Pancreas (tissue), 10 donors: ENCODE measurements around the gene ZFAND2B. TPM values are rescaled to one million over a fixed set of nuclear protein-coding genes. Genes with fewer than 3 reads are reported as not detected.

ENCODE experiments used
- ATAC-seq, 4 donors: fragments of 200-7000 bp; cut with Tn5 transposase; one replicate each; pipeline versions ENCODE4 v1.8.0 to v1.9.1; 2020; ENCODE audit warnings: mild to moderate bottlenecking in 4 of 4, moderate library complexity in 4 of 4
- DNase-seq, 6 donors: peaks; one replicate each; pipeline ENCODE4 v3.0.0-alpha.2; 2020
- FAIRE-seq: peaks from 2 replicates; lab custom pipeline; 2012; peaks lifted over from hg19 to GRCh38; lab: Jason Lieb, UNC
- H3K27ac ChIP-seq, 4 donors: fragments of 200-600 bp; sonication (generic); 1 replicate in 3 of 4; 2 replicates in 1 of 4; pipeline versions ENCODE4 v1.5.0 to v1.8.0; 2020
- H3K27me3 ChIP-seq, 4 donors: fragments of 200-600 bp; one replicate each; pipeline ENCODE4 v1.8.0; 2021
- H3K36me3 ChIP-seq, 3 donors: fragments of 200-600 bp; sonication (generic) in 1 of 3; one replicate each; pipeline versions ENCODE4 v1.5.0 to v1.8.0; 2020 to 2021
- H3K4me1 ChIP-seq, 3 donors: fragments of 200-600 bp; one replicate each; pipeline ENCODE4 v1.8.0; 2021
- H3K4me3 ChIP-seq, 4 donors: fragments of 200-600 bp; sonication (generic) in 2 of 4; one replicate each; pipeline versions ENCODE4 v1.5.0 to v1.8.0; 2020 to 2021
- H3K9me3 ChIP-seq, 4 donors: fragments of 200-600 bp; one replicate each; pipeline ENCODE4 v1.8.0; 2021
- WGBS, 2 donors: extraction: QIAGEN DNeasy Blood & Tissue Kit; methylation state at CpG; one replicate each; pipeline ENCODE4 v1.1.7; 2013; 5-methylcytosine and 5-hydroxymethylcytosine counted together
- intact Hi-C, 3 donors: fragments of 100-400 bp; cut with DNase I; formaldehyde crosslinking; loops; one replicate each; pipeline versions ENCODE4 v1.11.1 to v1.14.2; 2022
- polyA plus RNA-seq, 2 donors: library from polyadenylated mRNA; stranded (reverse); fragments of 200-250 nt; gene quantifications; one replicate each; pipeline ENCODE4 v1.2.3, GENCODE V29; 2013
- total RNA-seq, 6 donors: library from RNA; stranded (reverse); fragmentation: NEBNext Ultra II Directional in 4 of 6; extraction: Animal tissue kit (Norgen Biotek cat#: 25700) in 4 of 6; gene quantifications; one replicate each; pipeline versions ENCODE4 v1.2.1 to v1.2.4, GENCODE V29; 2021 to 2023
- TF ChIP-seq, protein P1 (sequence below), 4 donors: fragments of 200-600 bp; sonication (generic) in 3 of 4; IDR thresholded peaks; one replicate each; pipeline versions ENCODE4 v1.5.0 to v1.8.0; 2021; ENCODE audit warnings: antibody characterized with exemption in 4 of 4
- donor health status: healthy with polysubstance abuse.
- donor health status: DM: no; HTN: no; CAD: no; lungs with moderate emphysema.
- donor health status: DM: no; HTN: no; CAD: no.
- donor health status: control.
- donor health status: control.
- donor health status: Bipolar disorder and iron deficiency.
- donor health status: DM: yes; HTN: yes; CAD: no.
- donor health status: DM: no; HTN: no; CAD: no.
- donor health status: DM: no; HTN: no; CAD: no.
- donor health status: DM: yes; HTN: yes; CAD: no.

The ZFAND2B gene
- total and polyA plus RNA-seq, 8 donors, result 18.9 to 66.9 (median 27.1) TPM

DNA sequence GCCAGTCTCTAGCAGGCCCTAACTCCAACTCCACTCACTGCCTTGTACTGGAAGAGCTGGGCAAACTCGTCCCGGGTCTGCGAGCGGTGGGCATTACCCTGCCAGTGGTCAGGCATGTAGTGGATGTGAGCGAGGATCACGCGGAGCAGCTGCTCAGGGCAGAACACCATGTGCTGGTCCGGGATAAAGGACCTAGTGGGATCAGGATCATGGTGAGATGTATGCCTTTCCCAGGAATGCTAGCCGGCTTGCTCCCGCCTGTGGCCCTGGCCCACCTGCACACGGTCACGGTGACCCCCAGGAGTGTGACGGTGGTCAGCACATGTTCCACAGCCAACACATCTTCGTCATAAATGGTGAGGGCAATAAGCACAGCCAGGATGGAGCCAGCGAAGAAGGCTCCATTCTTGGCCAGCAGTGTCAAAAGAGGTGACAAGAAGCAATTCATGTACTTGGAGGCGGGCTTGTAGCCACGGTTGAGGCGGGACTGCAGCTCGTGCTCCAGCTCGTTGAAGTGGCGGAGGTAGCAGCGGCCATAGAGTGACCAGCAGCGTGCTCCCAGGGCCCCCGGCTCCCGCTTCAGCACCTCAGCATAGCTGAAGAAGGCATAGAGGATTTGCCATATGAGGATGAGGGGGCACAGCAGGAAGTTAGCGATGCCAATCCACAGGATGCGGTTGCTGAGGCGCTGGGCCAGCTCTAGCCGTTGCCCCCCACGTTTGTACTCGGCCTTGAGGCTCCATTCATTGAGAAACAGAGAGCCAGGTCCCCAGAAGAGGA, 17.4 kb downstream of the ZFAND2B start:
- ATAC-seq, result no peak
- H3K36me3 ChIP-seq, result peaks cover 11 to 58% (median 33%) of the 10 kb centered on the region in 3 donors
- intact Hi-C loops, result no loop called here
- H3K4me1 ChIP-seq, result peaks cover 15 to 18% (median 15%) of the 10 kb centered on the region in 3 donors
- TF ChIP-seq, protein P1, sequence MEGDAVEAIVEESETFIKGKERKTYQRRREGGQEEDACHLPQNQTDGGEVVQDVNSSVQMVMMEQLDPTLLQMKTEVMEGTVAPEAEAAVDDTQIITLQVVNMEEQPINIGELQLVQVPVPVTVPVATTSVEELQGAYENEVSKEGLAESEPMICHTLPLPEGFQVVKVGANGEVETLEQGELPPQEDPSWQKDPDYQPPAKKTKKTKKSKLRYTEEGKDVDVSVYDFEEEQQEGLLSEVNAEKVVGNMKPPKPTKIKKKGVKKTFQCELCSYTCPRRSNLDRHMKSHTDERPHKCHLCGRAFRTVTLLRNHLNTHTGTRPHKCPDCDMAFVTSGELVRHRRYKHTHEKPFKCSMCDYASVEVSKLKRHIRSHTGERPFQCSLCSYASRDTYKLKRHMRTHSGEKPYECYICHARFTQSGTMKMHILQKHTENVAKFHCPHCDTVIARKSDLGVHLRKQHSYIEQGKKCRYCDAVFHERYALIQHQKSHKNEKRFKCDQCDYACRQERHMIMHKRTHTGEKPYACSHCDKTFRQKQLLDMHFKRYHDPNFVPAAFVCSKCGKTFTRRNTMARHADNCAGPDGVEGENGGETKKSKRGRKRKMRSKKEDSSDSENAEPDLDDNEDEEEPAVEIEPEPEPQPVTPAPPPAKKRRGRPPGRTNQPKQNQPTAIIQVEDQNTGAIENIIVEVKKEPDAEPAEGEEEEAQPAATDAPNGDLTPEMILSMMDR (IDR thresholded peaks at IDR 0.05), result no peak
- WGBS, 2 donors, result 92% methylated on average over 31 of the region's 31 CpGs
- no peaks in the 10 kb centered on the region for H3K9me3 ChIP-seq
- H3K27ac ChIP-seq, result no peak overlapping the region
- no peak for DNase-seq
- FAIRE-seq, result no peak
- no peaks in the 10 kb centered on the region for H3K27me3 ChIP-seq
- no peak overlapping the region for H3K4me3 ChIP-seq

DNA sequence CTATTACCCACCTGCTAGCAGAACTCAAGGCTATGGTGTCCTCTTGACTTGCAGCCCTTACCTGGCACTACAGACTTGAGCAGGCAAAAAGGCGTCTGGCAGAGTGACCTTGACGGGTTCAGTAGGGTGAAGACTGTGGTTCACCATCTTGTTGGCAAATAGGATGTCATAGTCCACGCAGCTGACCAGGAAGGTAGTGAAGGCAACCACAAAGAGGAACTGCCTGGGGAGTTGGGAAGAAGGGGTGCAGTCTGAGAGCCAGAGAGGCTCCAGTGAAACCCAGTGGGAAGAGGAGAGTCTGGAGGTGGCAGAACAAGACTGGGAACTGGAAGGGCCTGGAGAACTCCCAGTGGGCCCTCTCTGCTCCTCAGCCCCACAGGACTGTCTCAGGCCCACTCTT, 18.8 kb downstream of the ZFAND2B start:
- Histone ChIP-seq H3K4me3 (no peak overlapping the region), H3K36me3 (peaks cover 11 to 51% (median 33%) of the 10 kb centered on the region in 3 donors), H3K27me3 (no peaks in the 10 kb centered on the region), H3K27ac (no peak overlapping the region), H3K9me3 (no peaks in the 10 kb centered on the region), H3K4me1 (peaks cover 8 to 12% (median 11%) of the 10 kb centered on the region in 3 donors)
- 84% methylated on average over 3 of the region's 3 CpGs for WGBS, 2 donors
- TF ChIP-seq, protein P1 (IDR thresholded peaks at IDR 0.05), result no peak
- FAIRE-seq (no peak), DNase-seq (no peak), ATAC-seq (no peak)
- intact Hi-C loops, result no loop called here

DNA sequence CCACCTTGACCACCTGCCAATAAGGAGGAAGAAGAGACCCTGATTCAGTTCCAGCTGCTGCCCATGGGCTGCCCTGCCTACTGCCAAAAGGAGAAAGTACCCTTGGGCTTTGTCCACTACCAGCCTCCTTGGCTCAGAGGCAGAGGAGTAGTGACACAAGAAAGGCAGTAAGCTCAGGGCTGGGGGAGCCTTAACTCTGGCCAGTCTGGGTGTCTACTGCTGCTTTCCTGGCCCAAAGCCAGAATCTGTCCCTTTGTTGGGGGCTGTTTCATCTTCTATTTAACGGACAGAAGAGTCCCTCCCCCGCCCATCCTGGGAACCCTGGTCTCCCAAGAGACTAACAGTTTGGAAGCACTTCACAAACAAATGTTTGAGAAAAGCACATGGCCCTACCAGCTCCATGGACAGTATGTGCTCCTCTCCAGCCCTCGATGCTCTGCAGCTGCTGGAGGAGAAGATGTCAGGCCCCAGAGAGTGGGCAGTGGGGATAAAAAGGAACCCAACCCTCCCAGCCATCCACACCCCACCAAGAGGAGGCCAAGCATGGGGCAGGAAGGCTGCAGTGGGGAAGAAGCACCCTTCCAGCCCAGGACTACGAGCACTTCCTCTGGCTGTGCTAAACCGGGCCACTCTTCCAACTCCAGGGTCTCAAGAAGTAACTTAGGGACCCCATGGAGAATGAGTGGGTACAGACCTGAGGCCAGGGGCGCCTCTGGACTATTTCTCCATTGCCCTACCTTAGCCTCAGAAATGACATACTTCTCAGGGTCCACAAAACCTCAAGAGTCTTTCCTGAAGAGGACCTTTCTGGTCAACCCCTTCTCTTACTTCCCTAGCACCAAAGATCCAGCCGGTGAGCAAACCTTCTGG, 21.7 kb downstream of the ZFAND2B start:
- Histone ChIP-seq H3K36me3 (peaks cover 7 to 40% (median 30%) of the 10 kb centered on the region in 3 donors), H3K9me3 (no peaks in the 10 kb centered on the region), H3K4me3 (peak overlapping the region; percentile 58 to 89 (median 76)), H3K27me3 (no peaks in the 10 kb centered on the region), H3K4me1 (peaks cover 12 to 21% (median 16%) of the 10 kb centered on the region in 3 donors), H3K27ac (peak overlapping the region in 2 of 4 donors; percentile 91 to 95)
- no peak for ATAC-seq
- intact Hi-C loops, result no loop called here
- no peak for FAIRE-seq
- TF ChIP-seq, protein P1 (IDR thresholded peaks at IDR 0.05), result no peak
- 34 to 52% methylated on average over 7 of the region's 7 CpGs for WGBS, 2 donors
- DNase-seq, result no peak

DNA sequence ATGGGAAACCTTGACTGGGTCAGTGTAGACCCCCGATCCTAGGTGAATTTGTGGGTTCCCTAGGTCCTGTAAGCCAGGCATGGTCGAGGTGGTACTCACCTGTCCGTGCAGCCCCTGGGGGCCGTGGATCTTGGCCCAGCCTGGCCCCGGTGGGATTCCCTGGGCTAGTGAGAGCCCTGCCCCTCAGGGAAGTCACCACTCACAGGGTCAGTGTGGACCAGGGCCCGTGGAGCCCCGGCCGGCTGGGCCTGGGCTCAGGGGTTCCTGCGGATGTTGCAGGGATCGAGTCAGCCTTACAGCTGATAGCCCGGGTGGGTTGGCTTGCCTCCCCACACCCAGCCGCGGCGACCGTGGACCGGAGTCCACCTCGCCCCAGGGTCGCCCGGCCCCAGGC, 22.3 kb downstream of the ZFAND2B start:
- Histone ChIP-seq H3K4me1 (peaks cover 12 to 21% (median 16%) of the 10 kb centered on the region in 3 donors), H3K9me3 (no peaks in the 10 kb centered on the region), H3K4me3 (peak overlapping the region; percentile 58 to 89 (median 76)), H3K27ac (peak overlapping the region; percentile 91 to 95 (median 92)), H3K27me3 (no peaks in the 10 kb centered on the region), H3K36me3 (peaks cover 2 to 40% (median 29%) of the 10 kb centered on the region in 3 donors)
- ATAC-seq (peak in 3 of 4 donors; percentile 2 to 5 (median 3)), FAIRE-seq (no peak), DNase-seq (peak in 1 of 6 donors; percentile 89)
- intact Hi-C loops, result no loop called here
- TF ChIP-seq, protein P1 (IDR thresholded peaks at IDR 0.05), result no peak
- WGBS, 2 donors, result 1 to 2% methylated on average over 19 of the region's 19 CpGs
